GM21723 (cell line): ENCODE measurements around the gene TRAK1.
"Not testable (repeated sequence)": the region's sequence is repeated elsewhere in the genome, so short reads cannot be mapped to it uniquely, and the experiment has no call there.

ENCODE experiments used
- ATAC-seq: cut with Tn5 transposase; IDR thresholded peaks from one replicate; pipeline ENCODE4 v1.9.1; 2021; ENCODE audit warnings: mild to moderate bottlenecking, moderate library complexity; ENCODE audit not compliant: unreplicated experiment

The TRAK1 gene, protein sequence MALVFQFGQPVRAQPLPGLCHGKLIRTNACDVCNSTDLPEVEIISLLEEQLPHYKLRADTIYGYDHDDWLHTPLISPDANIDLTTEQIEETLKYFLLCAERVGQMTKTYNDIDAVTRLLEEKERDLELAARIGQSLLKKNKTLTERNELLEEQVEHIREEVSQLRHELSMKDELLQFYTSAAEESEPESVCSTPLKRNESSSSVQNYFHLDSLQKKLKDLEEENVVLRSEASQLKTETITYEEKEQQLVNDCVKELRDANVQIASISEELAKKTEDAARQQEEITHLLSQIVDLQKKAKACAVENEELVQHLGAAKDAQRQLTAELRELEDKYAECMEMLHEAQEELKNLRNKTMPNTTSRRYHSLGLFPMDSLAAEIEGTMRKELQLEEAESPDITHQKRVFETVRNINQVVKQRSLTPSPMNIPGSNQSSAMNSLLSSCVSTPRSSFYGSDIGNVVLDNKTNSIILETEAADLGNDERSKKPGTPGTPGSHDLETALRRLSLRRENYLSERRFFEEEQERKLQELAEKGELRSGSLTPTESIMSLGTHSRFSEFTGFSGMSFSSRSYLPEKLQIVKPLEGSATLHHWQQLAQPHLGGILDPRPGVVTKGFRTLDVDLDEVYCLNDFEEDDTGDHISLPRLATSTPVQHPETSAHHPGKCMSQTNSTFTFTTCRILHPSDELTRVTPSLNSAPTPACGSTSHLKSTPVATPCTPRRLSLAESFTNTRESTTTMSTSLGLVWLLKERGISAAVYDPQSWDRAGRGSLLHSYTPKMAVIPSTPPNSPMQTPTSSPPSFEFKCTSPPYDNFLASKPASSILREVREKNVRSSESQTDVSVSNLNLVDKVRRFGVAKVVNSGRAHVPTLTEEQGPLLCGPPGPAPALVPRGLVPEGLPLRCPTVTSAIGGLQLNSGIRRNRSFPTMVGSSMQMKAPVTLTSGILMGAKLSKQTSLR

DNA sequence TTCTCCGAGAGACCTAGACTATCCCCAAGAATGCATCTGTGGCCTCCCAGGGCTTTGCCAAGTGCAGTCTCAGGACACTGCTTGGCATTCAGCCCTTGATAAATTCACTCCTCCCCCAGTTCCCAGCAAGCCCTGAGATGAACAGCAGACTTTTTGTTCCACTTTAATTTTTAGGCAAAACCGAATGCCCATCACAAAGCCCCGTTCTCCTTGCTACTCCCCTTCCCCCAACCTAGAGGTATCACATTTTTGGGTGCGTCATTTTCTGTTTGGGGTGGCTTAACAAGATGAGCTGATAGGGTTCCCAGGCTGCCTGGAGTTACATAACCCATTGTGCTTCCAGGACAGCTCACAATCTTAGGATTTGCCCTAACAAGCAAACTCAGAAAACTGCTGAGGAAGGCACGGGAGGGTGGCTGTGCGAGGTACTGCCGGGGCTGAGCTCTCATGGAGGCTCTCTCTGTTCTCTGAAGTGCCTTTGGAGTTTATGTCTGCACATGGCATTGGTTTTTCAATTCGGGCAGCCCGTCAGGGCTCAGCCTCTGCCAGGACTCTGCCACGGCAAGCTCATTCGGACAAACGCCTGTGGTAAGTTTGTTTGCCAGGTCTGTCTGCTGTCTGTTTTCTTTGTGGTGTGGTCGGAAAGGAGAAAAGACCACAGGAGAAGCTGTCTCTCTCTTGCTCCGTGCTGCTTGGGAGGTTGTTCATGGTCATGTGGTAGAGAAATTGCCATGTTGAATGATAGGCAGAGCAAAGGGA is at the start of gene TRAK1:
TRAK1 (plus strand) TSS at position 385 of the 759 bp plus-strand sequence; CDS start at position 498, 113 bp downstream.
- ATAC-seq: no peak

DNA sequence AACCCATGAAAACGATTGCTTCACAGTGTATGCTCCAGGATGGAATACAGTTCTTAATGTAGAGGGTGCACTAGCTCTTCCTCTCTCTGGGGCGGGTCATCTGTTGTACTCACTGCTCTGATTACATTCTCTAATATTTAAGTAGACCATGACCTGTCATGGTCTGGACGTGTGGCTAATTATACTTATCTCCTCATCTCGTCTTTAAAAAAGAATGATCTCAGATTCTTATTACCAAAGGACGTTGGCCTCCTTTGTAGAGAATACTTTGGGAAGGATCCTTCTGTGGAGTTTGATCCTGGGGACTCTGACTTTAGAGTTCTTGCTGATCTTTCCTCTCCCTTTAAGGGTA is 48.4 kb upstream of the TRAK1 start:
- no peak for ATAC-seq

- ATAC-seq: no peak
Measured at GRCh38 chr3:42043099-42043813, 47.9 kb upstream of the TRAK1 start.

GRCh38 chr3:42045708-42046243 is 45.4 kb upstream of the TRAK1 start:
- ATAC-seq: no peak

GRCh38 chr3:42048526-42048925 is 42.6 kb upstream of the TRAK1 start:
- ATAC-seq: not testable (repeated sequence)

GRCh38 chr3:42050126-42050525 is 41.0 kb upstream of the TRAK1 start:
- ATAC-seq: no peak

- peak; percentile 44 for ATAC-seq
Measured at GRCh38 chr3:42051384-42052131, 39.6 kb upstream of the TRAK1 start.

- peak; percentile 58 for ATAC-seq
Measured at GRCh38 chr3:42052132-42052483, 39.0 kb upstream of the TRAK1 start.

DNA sequence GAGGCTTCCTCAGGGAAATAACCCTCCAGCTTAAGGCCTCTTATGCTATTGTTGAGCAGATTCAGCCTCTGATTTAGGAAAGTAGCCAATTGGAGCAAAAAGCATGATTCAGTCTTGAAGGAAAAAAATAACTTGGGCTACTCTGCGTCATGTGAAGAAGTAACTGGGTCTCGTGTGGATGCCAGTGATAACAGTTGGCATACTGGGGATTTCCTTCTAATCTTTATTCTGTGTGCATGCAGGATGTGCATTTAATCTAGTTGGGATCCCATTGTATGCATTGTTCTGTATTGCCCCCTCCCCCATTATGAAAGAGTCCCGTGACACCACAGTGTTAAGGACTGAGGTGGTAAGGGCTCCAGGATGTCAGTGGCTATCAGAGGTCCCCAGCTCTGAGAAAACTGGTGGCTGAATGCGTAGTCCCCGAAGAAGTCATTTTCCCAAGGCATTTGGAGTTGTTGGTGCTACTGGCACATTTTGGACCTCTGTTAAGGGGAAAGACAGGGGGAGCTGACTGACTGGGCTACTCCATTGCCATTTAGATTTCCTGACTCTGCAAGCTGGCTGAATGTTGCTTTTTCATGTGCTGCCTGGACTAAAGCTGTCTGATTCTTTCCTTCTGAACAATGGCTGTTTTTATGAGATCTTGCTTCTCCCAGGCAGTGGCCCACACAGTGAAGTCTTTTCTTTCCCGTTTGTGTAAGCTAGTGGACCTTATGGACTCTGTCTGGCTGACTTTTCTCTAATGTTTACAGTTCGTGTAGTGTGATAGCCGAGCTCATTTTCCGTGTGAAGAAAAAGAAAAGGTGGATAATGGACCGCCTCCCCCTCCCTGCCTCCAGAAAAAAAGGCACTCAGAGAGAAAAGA is 38.4 kb upstream of the TRAK1 start:
- ATAC-seq: no peak

DNA sequence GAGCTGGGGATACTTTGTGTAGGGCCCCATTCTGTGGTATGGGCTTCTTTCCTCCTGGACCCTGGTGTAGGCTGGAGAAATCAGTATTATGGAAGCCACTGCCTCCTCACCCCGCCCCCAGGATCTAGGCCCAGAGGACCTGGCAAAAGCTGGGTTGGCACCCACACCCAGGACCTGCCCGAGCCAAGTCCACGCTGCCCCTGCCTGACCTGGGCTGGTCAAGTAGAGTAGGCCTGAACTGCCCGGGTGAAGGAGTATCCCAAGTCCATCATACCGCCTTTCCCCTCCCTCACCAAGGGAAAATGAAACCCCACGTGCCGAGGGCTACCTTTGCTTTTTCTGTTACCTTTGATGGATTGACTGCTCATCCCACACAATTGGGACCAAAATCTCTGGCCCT is 37.7 kb upstream of the TRAK1 start:
- no peak for ATAC-seq

DNA sequence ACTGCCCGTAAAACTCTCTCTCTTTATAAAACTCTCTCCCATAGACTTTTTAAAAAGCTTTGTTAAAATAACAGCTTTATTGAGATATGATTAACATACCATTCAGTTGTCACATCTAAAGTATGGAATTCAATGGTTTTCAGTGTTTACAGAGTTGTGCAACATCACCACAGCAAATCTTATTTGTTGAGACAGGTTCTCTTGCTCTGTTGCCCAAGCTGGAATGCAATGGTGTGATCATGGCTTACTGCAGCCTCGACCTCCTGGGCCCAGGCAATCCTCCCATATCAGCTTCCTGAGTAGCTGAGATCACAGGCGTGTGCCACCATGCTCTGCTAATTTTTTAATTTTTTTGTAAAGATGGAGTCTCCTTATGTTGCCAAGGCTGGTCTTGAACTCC is 35.9 kb upstream of the TRAK1 start:
- ATAC-seq: no peak

GRCh38 chr3:42056840-42057239 is 34.3 kb upstream of the TRAK1 start:
- no peak for ATAC-seq

DNA sequence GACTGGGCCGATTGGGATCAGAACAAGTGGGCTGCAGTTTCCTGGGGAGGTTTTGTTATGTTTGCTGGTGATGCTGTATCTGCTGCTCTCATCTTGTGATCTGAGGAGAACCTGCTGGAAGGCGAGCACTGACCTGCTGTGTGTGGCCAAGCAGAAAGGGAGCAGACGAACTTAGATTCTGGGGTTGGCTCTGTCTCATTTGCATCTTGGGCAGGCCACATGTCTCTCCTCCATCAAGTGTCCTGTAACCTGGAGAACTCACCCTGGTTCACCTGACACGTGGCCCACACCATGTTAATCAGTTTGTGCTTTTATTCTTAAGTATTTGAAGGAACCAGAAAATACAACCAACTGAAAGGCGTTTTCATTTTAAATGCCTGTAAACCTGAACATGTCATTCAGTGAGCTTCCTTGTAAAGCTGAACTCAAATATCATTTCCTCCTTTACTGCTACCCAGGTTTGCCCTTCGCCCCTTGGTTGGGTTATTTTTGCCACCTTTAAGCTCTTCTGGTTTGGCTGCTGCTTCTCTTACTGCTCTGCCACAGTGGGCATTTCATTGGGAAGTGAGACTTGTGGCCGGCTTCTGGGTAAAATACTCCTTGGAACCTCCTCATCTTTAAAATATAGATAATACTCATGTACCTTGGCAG is 33.5 kb upstream of the TRAK1 start:
- peak; percentile 82 for ATAC-seq

GRCh38 chr3:42061025-42061712 is 30.0 kb upstream of the TRAK1 start:
- ATAC-seq: no peak

DNA sequence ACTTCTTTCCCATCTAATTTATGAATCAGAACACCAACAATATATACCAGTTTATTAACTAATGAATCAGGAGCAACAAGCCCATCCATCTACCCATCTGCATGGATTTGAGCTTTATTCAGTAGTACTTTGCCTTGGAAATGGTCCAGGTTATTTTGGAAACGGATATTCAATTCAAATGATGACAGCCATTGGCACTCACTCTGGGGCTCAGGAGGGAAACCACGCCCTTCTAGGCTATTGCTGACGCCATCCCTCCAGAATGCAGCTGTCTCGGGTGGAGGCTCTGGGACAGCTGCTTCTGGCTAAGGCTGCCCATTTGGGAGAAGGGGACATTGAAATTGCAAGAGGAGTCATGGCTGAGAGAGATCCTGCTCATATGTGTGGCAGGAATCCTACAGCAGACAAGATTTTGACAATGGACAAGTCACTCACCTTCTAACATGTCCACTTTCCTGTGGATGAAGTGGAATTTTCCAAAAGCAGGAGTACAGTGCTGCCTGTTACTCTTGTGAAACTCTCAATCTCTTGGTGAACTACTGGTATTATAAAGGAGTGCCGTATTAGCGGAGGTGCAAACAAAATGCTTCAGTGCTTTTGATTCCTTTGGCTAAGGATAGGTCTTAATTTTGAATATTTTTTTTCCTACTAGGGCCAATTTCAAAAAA is 29.3 kb upstream of the TRAK1 start:
- no peak for ATAC-seq

GRCh38 chr3:42062464-42062863 is 28.7 kb upstream of the TRAK1 start:
- ATAC-seq: no peak

- no peak for ATAC-seq
Measured at GRCh38 chr3:42063888-42064287, 27.3 kb upstream of the TRAK1 start.
